HFF-Myc (cell line): ENCODE results near the gene FRRS1.

ENCODE experiments used
- DNase-seq: peaks from one replicate; pipeline ENCODE4 v3.0.0-alpha.2; 2011; ENCODE audit warnings: low read depth; ENCODE audit errors: extremely low read depth
- H3K4me3 ChIP-seq: replicated peaks from 2 replicates; pipeline ENCODE4 v1.5.1; 2011; ENCODE audit warnings: low read depth, mild to moderate bottlenecking, control low read depth, low read length
- TF ChIP-seq, protein P1 (sequence below): IDR thresholded peaks from 2 replicates; pipeline ENCODE4 v1.5.1; 2012; ENCODE audit warnings: mild to moderate bottlenecking, low read depth, low read length, control low read depth; ENCODE audit errors: missing control alignments

Gene FRRS1

DNA sequence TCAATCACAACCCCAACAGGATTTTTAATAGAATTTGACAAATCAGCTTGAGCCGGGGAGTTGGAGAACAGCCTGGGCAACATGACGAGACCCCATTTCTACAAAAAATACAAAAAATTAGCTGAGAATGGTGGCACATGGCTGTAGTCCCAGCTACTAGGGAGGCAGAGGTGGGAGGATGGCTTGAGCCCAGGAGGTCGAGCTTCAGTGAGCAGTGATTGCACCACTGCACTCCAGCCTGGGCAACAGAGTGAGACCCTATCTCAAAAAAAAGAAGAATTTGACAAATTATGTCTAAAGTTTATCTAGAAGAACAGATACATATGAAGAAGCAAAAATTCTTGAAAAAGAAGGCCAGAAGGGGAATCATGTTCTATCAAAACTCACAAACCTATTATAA lies 43.2 kb downstream of the FRRS1 start:
- TF ChIP-seq, protein P1, sequence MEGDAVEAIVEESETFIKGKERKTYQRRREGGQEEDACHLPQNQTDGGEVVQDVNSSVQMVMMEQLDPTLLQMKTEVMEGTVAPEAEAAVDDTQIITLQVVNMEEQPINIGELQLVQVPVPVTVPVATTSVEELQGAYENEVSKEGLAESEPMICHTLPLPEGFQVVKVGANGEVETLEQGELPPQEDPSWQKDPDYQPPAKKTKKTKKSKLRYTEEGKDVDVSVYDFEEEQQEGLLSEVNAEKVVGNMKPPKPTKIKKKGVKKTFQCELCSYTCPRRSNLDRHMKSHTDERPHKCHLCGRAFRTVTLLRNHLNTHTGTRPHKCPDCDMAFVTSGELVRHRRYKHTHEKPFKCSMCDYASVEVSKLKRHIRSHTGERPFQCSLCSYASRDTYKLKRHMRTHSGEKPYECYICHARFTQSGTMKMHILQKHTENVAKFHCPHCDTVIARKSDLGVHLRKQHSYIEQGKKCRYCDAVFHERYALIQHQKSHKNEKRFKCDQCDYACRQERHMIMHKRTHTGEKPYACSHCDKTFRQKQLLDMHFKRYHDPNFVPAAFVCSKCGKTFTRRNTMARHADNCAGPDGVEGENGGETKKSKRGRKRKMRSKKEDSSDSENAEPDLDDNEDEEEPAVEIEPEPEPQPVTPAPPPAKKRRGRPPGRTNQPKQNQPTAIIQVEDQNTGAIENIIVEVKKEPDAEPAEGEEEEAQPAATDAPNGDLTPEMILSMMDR = no peak
- no peak overlapping the region for H3K4me3 ChIP-seq
- DNase-seq = no peak

DNA sequence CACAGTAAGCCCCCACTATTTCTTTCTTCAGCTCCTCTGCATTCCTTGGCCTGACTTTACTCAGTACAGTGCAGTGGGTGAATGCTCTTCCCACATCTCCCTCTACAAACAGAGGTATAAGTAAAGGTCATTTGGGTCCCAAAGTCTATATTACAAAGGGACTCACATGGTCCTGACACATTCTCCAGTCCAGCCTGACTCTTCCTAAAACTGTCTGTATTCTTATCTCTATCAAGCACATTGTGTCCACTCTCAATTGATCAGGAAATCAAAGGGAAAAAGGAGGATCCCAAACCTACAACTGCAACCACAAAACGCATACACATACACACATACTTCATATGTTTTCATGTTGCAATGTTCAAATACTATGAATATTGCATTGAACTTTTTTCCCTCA lies 49.4 kb downstream of the FRRS1 start:
- DNase-seq = no peak

DNA sequence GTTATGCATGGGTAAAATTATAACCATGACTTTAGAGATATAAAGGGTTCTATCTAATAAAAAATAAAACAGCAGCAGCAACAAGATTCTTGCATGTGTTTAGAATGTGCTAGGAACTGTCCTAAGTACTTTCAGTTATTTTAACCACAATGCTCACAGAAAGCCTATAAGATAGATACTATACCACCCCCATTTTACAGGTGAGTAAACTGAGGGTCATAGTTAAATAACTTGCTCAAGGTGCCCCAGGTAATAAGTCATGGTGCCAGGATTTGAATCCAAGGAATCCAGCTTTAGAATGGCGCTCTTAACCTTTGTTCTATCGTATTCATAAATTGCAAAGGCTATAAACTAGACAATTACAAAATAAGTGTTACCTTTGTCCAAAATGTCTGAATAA lies 53.4 kb downstream of the FRRS1 start:
- TF ChIP-seq, protein P1 = no peak
- no peak for DNase-seq
- no peak overlapping the region for H3K4me3 ChIP-seq

More for the DNA sequence above, 49.4 kb downstream of the FRRS1 start:
- TF ChIP-seq, protein P1 = no peak
- no peak overlapping the region for H3K4me3 ChIP-seq

DNA sequence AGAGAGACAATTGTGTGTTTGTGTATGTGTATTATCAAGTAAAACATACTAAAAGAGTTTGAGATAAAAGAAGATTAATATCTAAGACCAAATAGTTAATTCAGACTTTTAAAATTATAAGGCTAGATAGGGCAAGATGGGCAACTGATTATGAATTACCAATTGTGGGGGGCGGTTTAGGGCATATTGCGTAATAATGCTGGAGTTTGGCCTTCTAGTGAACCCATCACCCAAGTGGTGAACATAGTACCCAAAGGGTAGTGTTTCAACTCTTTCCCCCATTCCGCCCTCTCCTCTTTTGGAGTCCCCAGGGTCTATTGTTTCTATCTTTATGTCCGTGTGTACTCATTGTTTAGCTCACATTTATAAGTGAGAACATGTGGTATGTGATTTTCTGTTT lies 55.4 kb downstream of the FRRS1 start:
- DNase-seq = no peak
- no peak overlapping the region for H3K4me3 ChIP-seq
- TF ChIP-seq, protein P1 = no peak

DNA sequence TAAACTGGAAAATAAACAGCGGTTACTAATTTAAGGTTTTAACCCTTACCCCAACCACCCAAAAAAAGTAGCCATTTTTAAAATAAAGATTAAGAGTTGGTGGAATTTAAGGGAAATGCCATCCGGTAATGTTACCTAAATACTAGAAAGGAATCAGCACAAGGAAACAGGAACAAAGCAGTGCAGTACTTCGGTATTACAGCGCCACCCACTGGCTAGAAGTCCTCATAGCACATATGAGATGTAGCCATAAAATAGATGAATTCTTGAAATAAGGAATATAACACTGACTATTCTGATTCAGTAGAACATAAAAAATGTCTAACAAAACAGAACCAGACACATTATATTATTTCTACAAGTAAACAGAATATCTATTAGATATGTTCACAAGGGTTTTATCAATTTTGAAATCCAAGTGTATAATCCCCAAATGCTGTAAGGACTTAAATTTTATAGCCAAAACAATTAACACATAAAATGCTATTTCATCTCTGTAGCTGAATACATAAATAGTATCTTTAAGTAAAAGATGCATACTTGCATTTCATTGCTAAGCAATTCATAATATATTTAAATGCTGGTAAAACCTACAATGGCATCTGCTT lies 58.8 kb downstream of the FRRS1 start:
- TF ChIP-seq, protein P1 = peak; percentile 79
- no peak overlapping the region for H3K4me3 ChIP-seq
- peak; percentile 46 for DNase-seq

DNA sequence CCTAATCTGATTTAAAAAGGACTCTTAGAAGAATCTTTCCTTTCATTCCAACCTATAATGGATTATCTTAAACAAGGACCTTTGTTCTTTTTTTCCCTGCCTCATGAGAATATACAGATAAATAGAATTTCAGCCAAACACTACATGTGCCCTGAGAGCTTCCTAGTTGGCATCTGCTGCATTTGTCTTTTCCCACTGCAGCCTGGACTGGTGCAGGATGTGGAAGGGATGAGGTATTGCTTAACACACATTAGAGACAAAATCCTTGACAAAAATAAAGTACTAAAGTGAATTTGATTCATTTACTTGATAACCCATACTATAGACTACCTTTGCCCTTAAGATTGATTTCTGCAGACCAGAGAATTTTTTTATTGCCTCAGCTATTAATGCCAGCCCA lies 61.0 kb downstream of the FRRS1 start:
- no peak overlapping the region for H3K4me3 ChIP-seq
- TF ChIP-seq, protein P1 = no peak
- DNase-seq = no peak

DNA sequence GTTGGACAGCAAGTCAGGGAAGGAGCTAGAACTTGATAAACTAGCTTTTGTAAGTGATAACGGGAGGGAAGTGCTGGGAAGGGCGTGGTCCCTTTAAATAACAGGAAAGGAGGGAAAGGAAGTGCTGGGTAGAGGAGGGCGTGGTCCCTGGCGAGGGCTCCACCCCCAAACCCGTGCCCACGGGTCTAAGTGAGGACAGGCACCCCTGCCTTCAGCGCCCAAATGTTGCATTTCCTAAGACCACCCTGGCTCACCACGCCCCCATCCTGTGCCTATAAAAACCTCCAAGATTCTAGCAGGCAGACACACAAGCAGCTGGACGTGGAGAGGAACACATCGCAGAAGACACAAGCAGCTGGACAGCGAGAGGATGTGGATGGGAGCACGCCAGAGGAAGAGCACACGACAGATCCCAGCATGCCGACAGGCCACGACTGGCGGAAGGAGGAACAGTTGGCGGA lies 62.0 kb downstream of the FRRS1 start:
- DNase-seq = no peak
- TF ChIP-seq, protein P1 = no peak

More for the DNA sequence above, 62.0 kb downstream of the FRRS1 start:
- H3K4me3 ChIP-seq = no peak overlapping the region
